GM21367 (cell line): ENCODE results near the gene MRM1.

Experiments
- ATAC-seq: cut with Tn5 transposase; IDR thresholded peaks from one replicate; pipeline ENCODE4 v1.9.1; 2021; ENCODE audit not compliant: unreplicated experiment

The MRM1 gene

DNA sequence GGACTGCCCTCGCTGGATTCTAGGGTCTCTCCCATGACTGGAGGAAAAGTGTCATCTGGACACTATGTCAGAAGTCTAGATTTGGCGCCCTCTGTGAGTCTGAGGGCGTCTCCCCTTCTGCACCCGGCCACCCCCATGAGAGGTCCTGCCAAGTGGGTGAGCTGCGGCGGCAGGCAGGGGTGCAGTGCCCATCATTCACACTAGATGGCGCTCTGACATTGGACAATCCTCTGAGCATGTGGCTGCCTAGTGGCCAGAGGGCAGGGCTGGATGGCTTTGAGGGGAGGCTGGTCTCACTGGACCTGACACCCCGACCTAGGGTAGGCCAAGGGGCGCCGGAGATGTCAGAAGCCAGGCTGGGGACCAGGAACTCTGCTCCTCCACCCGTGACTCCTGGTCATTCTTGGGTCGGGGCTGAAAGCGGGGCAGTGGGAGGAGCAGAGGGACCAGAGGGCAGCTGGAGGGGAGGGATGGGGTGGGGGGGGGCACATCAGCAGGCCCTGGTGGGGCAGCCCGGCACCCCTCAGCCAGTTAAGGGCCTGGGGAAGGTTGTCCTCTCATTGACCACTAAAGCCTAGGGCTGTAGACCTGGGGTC lies 28.0 kb downstream of the MRM1 start:
- no peak for ATAC-seq

- ATAC-seq: no peak
Observed at GRCh38 chr17:36629970-36630502, 28.7 kb downstream of the MRM1 start.

DNA sequence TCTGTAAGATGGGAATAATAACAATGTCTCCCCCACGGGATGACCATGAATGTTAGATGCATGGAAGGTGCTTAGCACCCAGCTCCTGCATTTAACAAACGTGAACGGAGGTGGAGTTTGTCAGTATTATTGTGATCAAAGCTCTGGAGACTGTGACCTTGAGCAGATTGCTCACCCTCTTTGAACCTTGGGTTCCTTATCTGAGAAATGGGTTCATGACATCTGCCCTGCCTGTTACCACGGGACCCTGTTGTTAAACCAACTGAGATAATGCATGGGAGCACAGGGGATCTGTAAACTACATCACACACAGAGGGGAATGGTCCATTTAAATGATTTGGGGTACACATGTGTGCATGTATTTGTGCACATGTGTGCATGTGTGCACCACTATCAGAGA lies 29.6 kb downstream of the MRM1 start:
- no peak for ATAC-seq

- no peak for ATAC-seq
Observed at GRCh38 chr17:36632916-36633771, 31.8 kb downstream of the MRM1 start.

GRCh38 chr17:36640346-36640745 lies 39.0 kb downstream of the MRM1 start:
- no peak for ATAC-seq

- no peak for ATAC-seq
Observed at GRCh38 chr17:36640836-36641235, 39.5 kb downstream of the MRM1 start.

- ATAC-seq: no peak
Observed at GRCh38 chr17:36641331-36641876, 40.0 kb downstream of the MRM1 start.

- no peak for ATAC-seq
Observed at GRCh38 chr17:36641877-36642845, 40.8 kb downstream of the MRM1 start.

DNA sequence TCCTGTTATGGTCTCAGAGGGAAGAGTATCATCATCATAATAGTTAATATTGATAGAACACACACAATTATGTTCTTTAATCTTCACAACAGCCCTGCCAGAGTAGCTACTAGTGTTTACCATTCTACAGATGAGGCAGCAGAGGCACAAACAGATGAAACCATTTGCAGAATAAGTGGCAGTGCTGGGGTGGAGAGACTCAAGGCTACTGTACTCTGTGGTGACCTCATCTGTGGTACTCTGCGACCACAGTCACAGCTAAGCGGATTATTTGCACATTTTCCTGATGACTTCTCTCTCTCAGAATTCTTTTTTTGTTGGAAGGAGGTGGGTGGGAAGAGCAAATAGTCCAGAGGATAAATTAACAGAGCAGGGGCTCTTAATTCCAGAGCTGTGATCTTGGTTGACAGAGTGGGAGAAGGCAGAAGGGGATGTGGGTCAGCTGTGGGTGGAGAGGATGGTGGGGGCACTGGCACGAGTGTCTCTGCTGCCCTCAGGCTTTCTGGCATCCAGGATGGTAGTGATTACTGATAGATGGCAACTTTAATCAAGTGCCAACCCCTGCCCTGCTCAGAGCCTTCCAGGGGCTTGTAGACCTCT lies 41.8 kb downstream of the MRM1 start:
- no peak for ATAC-seq

- ATAC-seq: no peak
Observed at GRCh38 chr17:36645422-36645821, 44.0 kb downstream of the MRM1 start.

DNA sequence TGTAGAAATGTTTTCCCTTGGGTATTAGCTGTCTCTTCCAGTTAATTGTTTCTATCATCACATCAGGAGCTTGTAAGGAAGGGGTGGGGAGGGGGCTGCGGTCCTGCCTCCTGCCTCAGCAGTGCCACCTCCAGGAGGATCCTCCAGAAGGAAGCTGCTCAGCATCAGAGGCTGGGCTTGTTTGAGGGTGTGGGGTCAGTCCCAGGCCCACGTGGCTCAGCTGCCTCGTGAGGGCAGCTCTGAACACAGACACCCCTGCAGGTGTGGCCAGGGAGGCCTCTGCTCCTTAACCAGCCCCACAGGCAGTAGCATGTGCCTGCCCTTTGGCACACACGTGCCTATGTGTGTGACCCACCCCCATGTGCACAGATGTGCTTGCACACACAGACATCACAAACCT lies 46.3 kb downstream of the MRM1 start:
- ATAC-seq: no peak

DNA sequence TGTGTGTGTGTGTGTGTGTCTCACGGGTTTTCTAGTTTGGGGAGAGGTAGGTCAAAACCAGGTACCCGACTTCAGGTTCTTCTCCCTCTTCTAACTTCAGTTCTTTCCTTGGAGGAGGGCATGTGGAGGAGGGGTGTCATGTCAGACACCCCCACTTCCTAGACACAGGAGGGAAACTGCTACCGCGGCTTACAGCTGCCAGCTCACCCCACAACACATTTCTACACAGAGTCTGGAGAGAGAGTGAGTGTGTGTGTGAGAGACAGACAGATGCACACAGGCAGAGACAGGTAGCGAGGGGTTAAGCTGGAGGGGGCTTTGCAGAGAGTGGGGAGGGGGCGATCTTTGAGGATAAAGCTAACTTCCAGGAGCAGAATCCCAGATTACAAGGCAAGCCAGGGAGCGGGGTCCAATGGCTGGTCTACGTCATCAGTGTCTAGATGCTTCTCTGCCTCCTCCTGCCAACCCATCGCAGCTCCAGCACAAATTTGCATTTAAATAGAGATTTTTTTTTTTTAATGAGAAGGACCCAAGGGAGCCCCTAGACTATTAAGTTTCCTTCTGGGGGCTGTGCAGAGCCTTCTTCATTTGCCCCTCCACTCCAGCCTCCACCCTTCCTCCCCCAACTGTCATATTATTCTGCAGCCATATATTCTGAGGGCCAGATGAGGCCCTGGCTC lies 48.9 kb downstream of the MRM1 start:
- ATAC-seq: no peak

- no peak for ATAC-seq
Observed at GRCh38 chr17:36653374-36653773, 52.0 kb downstream of the MRM1 start.

DNA sequence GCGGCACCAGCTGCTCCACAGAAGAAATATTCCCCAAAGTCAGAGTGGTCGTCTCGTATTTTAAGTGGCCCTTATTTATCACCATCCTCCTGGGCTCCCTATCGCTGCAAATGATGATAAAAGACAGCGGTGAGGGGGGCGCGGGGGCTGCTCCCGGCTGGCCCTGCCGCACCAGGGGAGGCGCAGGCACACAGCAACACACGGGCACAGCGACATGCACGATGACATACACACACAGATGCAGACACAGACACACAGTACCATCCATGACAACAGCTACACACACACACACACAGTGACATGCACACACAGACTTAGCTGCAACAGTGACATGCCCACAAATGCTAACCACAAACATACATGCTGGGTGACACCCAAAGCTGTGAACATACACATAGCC lies 52.5 kb downstream of the MRM1 start:
- ATAC-seq: no peak

DNA sequence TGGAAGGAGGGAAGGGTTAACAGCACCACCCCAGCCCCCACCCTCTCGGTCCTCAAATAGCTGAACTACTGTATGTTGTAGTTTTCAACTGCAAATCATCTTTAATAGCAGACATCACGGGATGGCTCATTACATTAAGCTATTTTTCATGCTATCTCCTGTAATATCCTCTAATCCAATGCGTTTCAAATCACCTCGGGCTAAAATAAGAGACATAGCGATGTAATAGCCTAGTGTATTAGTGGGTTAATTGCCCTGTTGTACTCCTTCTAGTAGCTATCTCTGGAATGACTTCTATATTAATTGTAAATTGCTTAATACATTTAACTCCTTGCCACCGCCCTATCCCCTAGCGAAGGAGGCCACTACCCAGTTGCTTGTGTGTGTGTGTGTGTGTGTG lies 54.3 kb downstream of the MRM1 start:
- no peak for ATAC-seq

DNA sequence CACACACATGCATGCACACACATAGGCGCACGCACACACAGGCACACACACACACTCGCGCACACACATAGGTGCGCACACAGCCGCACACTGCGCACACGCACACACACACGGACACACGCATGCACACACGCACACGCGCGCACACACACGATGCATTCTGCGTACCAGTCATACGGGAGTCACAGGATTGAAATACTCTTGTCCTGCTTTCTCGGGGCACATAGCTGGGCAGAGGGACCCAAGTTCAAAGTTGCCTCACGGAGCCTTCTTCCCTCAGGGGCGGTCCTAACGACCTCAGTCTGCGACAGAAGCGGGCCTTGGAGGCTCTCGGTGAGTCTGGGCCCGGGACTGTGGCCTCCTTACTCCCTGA lies 56.0 kb downstream of the MRM1 start:
- ATAC-seq: no peak

DNA sequence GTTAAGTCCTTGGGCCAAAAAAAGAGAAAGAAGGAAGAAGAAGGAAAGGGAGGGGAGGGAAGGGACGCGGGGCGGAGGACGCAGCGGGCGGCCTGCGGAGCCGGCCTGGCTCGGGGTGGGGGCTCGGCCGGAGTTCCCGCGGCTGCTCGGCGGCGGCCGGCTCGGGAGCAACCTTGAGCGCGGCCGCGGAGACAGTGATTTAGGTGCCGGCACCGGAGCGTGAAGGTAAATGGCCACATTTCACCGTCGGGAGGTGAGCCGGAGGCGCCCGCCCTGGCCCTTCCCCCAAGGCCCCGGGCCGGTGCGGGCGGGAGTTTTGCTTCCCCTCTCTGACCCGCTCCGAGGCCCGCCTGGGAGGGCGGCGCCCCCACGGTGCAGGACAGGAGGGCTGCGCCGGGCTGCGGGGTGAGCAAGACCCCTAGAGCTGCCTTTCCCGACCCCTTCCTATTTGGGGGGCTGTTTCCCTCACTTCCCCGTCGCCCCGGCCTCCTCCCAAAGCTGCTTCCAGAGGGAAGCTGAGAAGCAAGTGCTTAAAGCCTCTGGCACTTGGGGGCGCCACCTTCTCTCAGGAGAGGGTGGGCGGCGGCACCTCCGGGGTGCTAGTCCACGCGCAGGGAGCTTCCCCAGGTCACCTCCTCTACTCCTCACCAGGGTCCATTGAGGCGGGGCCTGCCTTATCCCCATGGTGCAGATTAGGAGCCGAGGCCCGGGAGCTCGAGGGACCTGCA lies 56.5 kb downstream of the MRM1 start:
- no peak for ATAC-seq
